GM21576 (cell line): ENCODE results near the gene BNC2.
"Not testable (repeated sequence)": the region's sequence is repeated elsewhere in the genome, so short reads cannot be mapped to it uniquely, and the experiment has no call there.

Experiments used
- ATAC-seq: cut with Tn5 transposase; IDR thresholded peaks from one replicate; pipeline ENCODE4 v1.9.1; 2021; ENCODE audit warnings: mild to moderate bottlenecking, moderate library complexity; ENCODE audit not compliant: unreplicated experiment

BNC2 gene, protein sequence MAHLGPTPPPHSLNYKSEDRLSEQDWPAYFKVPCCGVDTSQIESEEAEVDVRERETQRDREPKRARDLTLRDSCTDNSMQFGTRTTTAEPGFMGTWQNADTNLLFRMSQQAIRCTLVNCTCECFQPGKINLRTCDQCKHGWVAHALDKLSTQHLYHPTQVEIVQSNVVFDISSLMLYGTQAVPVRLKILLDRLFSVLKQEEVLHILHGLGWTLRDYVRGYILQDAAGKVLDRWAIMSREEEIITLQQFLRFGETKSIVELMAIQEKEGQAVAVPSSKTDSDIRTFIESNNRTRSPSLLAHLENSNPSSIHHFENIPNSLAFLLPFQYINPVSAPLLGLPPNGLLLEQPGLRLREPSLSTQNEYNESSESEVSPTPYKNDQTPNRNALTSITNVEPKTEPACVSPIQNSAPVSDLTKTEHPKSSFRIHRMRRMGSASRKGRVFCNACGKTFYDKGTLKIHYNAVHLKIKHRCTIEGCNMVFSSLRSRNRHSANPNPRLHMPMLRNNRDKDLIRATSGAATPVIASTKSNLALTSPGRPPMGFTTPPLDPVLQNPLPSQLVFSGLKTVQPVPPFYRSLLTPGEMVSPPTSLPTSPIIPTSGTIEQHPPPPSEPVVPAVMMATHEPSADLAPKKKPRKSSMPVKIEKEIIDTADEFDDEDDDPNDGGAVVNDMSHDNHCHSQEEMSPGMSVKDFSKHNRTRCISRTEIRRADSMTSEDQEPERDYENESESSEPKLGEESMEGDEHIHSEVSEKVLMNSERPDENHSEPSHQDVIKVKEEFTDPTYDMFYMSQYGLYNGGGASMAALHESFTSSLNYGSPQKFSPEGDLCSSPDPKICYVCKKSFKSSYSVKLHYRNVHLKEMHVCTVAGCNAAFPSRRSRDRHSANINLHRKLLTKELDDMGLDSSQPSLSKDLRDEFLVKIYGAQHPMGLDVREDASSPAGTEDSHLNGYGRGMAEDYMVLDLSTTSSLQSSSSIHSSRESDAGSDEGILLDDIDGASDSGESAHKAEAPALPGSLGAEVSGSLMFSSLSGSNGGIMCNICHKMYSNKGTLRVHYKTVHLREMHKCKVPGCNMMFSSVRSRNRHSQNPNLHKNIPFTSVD

DNA sequence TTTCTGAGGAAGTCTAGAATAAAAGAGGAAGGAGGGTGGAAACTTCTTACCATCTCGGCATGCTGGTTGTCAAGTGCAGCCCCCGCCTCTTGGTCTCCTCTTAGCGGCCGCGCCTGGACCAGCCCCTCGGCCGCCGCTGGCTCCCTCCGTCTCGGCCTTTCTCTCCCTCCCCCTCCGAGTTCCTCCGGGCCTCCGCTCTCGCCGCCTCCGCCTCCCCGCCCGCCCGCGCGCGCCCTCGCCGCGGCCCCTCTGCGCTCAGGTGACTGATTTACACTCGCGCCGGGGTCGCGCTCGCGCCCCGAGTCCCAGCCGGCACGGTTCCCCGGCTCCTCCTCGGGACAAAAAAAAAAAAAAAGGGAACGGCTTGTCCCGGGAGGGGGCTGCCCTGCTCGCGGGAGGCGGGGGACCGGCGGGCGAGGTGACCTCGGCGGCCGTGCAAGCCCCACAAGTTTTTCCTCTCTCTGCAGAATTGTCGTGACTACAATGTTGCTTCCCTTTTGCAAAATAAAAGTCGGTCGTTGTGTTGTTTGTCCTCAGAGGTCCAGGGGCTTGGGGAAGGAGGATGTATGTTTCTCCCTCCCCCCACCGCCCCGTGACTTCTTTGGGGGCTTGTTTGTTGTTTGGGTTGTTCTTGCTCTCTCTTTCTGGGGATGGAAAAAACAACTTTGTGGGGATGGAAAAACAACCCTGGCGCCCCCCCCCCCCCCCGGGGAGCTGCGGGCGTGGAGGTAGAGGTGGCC, at the start of gene BNC2:
Gene BNC2 (minus strand): TSS at position 75 of the 740 bp plus-strand sequence. CDS start 22 bp downstream, at position 53.
- no peak for ATAC-seq

- no peak for ATAC-seq
Measured at GRCh38 chr9:16918920-16919319, 48.5 kb upstream of the BNC2 start.

DNA sequence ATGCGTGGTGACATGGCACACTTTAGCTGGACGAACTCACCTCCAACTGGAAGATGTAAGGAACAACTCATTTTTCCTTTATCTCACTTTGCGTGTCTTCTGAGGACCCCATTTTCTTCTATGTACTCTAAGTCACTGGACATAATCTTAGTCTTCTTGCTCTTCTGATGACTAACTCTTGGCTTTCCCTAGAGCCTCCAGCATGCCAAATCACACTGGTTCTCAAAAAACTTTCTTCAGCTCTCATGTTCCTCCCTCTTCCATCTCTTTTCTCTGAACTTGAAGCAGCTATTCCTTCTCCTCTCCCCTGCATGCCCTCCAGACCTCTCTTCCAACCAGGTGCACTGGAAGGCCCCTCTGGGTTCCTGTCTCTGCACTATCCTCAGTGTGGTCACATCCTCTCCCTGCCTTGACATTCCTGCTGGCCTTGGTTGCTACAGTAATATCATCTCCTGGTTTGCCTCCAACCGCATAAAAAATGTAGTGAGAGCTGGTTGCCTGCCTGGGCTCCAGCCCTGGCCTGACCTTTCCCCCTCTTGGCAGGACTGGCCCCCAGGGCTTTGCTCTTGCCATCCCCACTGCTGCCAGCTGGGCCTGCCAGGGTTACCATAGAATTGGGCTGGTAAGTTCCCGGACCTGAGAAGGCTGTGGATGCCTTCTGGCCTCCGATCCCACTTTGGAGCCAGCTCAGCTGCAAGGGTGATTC, 44.8 kb upstream of the BNC2 start:
- no peak for ATAC-seq

DNA sequence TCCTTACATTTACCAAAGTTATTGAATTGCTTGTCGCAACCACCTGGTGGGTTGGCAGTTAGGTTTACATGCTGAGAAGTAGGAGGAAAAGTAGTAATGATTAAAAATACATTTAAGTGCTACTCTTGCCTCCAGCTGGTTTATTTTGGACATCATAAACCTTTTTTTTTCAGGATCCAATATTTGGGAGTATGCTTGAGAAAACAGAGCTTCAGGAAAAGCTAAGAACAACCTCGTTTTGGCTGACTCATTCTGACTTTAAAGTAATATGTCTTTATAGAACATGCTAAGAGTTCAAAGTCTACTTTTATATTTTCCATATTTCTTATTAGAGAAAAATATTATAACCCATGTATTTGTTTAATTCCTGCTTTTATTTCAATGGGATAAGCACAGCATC, 41.7 kb upstream of the BNC2 start:
- ATAC-seq, result no peak

DNA sequence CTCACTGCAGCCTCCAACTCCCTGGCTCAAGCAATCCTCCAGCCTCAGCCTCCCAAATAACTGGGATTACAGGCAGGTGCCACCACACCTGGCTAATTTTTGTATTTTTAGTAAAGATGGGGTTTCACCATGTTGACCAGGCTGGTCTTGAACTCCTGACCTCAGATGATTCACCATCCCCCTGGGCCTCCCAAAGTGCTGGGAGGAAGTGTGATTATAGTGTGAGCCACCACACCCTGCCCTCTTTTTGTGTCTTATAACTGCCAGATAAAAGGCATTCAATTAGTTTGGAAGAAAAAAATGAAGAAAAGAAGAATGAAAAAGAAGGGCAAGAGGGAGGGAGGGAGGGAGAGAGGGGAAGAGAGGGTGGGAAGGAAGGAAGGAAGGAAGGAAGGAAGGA, 37.7 kb upstream of the BNC2 start:
- ATAC-seq, result not testable (repeated sequence)

- ATAC-seq, result no peak
Measured at GRCh38 chr9:16904655-16905054, 34.2 kb upstream of the BNC2 start.

GRCh38 chr9:16901590-16901989, 31.1 kb upstream of the BNC2 start:
- no peak for ATAC-seq

DNA sequence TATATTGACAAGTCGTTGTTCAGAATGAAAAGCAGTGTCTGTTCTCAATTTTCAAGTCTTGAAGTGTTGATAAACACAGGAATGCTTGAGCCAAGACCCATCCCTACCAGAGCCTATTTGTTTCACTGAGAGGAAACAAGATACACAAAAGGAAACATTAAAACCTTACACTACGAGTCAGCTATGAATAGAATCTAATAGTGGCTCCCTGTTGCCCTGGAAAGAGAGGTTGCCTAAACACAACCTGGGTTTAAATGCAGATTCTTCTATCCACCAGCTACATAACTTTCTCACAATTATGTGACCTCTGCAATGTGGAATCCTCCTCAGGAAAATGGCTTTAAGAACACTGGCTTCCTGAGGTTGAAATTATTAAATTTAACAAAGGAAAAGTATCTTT, 29.1 kb upstream of the BNC2 start:
- no peak for ATAC-seq

DNA sequence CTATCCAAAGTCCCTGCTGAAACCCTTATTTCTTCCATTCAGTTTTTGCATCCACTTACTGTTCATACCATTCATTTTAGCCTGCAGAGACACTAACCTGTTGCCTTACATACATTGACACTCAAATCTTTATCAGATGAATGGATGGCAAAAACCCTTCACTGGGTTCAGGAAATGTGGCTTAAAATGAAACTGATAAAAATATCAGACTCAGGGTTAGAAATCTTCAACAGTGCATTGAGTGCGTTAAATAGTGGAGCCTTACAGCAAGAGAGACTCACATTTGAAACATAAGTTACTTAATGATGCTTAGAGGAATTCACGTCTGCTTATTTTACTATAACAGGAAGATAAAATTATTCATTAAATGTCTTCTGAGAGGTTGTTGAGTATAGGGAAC, 28.0 kb upstream of the BNC2 start:
- no peak for ATAC-seq

DNA sequence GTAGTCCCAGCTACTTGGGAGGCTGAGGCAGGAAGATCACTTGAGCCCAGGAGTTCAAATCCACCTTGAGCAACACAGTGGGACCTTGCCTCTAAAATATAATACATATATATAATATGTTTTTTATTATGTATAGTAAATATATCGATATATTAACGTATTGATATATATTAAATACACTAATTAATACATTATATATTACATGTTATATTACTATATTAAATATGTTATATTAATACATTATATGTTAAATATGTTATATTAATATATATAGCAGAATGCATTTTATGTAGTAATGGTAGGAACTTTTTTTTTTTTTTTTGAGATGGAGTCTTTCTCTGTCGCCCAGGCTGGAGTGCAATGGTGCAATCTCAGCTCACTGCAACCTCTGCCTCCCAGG, 18.1 kb upstream of the BNC2 start:
- ATAC-seq, result no peak

- ATAC-seq, result no peak
Measured at GRCh38 chr9:16885931-16886330, 15.5 kb upstream of the BNC2 start.

DNA sequence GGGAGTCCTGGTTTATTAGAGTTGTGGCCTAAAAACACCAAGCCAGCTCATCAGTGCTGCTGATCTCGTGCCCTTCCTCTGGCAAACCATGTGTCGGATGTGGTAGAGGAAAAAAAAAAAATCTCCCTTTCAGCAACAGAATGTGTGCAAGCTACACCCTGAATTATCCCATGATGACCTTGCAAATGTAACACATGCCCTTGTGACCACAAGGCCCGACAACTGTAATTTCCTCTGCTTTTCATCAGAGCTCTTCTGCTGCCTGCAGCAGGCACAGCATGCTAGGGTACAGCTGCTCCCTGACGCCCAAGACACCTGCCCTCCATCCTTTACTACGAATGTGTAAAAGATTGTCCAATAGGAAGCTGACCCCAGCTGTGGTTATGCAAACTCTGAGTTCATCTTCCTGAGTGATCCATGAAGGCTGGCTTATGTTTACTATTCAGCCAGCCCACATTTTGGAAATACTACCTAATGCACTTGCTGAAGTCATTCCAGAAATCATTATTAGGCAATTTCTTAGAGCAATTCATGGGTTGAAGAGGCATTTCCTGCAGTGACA, 14.6 kb upstream of the BNC2 start:
- ATAC-seq, result no peak

DNA sequence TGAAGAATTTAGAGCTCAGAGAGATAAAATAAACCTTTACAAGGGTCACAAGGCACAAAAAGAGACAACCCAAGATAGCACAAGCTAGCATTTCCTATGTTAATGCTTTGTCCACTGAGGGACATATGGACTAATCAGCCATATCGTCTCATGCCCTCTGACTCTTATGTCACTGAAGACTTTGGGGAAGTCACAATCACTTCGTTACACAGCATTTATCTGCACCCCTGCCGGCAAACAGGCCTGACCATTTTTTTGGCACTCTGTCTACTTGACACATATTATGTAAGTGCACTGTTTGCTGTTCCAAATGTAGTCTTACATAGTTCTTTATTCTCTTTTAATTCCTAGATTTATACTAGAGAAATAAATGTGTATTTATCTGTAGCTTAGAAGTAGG, 13.9 kb upstream of the BNC2 start:
- no peak for ATAC-seq

GRCh38 chr9:16883586-16883985, 13.1 kb upstream of the BNC2 start:
- no peak for ATAC-seq

- ATAC-seq, result not testable (repeated sequence)
Measured at GRCh38 chr9:16882440-16882839, 12.0 kb upstream of the BNC2 start.

DNA sequence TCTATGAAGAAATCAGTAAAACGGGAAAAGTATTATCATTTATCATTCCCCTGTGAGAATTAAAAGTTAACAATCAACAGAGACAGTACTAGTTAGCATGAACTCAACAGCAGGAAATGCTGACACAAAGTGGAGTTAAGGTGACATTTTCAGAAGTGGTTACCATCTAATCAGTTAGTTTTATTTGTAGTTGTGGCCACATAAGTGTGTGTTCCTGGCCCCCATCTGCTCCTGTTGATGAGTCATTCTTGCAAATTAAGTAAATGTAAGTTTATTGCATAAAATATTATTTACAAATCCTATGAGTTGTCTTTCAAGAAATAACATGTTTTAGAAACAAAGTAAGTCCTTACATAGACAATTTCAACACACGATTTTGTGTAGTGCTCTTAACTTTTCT, 8.9 kb upstream of the BNC2 start:
- no peak for ATAC-seq

DNA sequence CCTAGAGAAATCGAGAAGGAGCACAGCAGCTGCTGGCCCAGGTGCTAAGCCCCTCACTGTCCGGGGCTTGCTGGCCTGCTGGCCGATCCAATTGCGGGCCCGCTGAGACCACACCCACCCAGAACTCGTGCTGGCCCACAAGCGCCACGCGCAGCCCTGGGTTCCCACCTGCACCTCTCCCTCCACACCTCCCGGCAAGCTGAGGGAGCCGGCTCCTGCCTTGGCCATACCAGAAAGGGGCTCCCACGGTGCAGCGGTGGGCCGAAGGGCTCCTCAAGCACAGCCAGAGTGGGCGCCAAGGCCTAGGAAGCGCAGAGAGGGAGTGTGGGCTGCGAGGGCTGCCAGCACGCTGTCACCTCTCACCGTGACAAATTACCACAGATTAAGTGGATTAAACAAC, 6.8 kb upstream of the BNC2 start:
- no peak for ATAC-seq

DNA sequence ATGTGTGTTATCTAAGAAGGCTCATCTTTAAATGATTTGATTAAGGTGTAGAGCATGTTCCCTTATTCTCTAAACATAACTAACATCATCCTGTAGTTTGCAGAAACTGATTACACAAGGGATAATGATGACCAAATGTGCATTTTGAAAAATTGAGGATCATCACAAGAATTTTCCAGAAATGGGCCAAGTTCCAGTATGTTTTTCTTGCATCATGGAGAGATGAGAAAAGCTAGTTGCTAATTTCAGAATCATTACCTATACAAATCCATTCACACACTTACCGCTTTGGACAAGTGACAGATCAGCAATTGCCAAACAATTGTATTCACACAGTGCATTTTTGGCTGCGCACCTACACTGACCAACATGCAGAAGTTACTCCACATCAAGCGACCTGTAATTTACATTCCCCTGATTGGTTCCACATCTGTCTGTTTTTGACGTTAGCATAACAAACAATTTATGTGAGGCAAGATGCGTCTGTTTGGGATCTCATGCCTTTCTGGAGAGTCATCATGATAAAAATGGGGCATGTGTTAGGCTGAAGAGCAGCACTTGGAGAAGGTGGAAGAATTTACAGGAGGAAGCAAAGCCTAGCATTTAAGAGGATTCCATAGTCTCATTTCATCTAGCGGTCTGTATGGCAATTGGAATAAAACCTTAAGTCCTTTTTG, 2.8 kb upstream of the BNC2 start:
- ATAC-seq, result no peak

- ATAC-seq, result no peak
Measured at GRCh38 chr9:16871336-16872151, 1.1 kb upstream of the BNC2 start.
